ENCODE data around the gene ELOA2. TPM values are rescaled to one million over a fixed set of nuclear protein-coding genes. Genes with fewer than 3 reads are reported as not detected.

ELOA2 gene
- total RNA-seq, result not detected

- ChIA-PET POLR2A (no interaction called here), CTCF (no interaction called here)
- DNase-seq (no peak), ATAC-seq (no peak)
- peaks cover 3% of the 10 kb centered on the region for H3K27me3 Mint-ChIP-seq
- no peak within 1 kb of the TSS for H3K4me3 Mint-ChIP-seq
- intact Hi-C loops (cut with DNase I, micrococcal nuclease), result no loop called here
- peaks cover 10% of the 10 kb centered on the region for H3K9me3 Mint-ChIP-seq (ENCODE audit: low read depth)
- no peak within 1 kb of the TSS for H3K27ac Mint-ChIP-seq
- H3K36me3 Mint-ChIP-seq (ENCODE audit: low read depth), result no peaks in the 10 kb centered on the region
- H3K4me1 Mint-ChIP-seq, result no peaks in the 10 kb centered on the region
These were observed at the start of gene ELOA2 for GRCh38 chr18:47035156-47035671. Gene ELOA2 (minus strand): TSS chr18:47035621. CDS start chr18:47035264, 357 bp downstream.

- Mint-ChIP-seq H3K27me3 (no peaks in the 10 kb centered on the region), H3K9me3 (ENCODE audit: low read depth) (no peaks in the 10 kb centered on the region), H3K36me3 (ENCODE audit: low read depth) (peaks cover 1% of the 10 kb centered on the region), H3K4me3 (no peak overlapping the region), H3K4me1 (no peaks in the 10 kb centered on the region), H3K27ac (no peak overlapping the region)
- DNase-seq (no peak), ATAC-seq (no peak)
- CTCF ChIA-PET, result no interaction called here
- intact Hi-C loops (cut with DNase I, micrococcal nuclease), result no loop called here
- POLR2A ChIA-PET, result no interaction called here
These were observed 46.2 kb upstream of the ELOA2 start for GRCh38 chr18:47081578-47081977.

- Mint-ChIP-seq H3K4me1 (no peaks in the 10 kb centered on the region), H3K27me3 (no peaks in the 10 kb centered on the region), H3K27ac (no peak overlapping the region), H3K4me3 (no peak overlapping the region), H3K36me3 (ENCODE audit: low read depth) (no peaks in the 10 kb centered on the region), H3K9me3 (ENCODE audit: low read depth) (no peaks in the 10 kb centered on the region)
- no peak for DNase-seq
- intact Hi-C loops (cut with DNase I, micrococcal nuclease), result no loop called here
- ChIA-PET POLR2A (no interaction called here), CTCF (no interaction called here)
- ATAC-seq, result no peak
These were observed 45.5 kb upstream of the ELOA2 start for GRCh38 chr18:47080872-47081271.

GRCh38 chr18:47077111-47077510, 41.7 kb upstream of the ELOA2 start:
- intact Hi-C loops (cut with DNase I, micrococcal nuclease), result no loop called here
- ATAC-seq, result no peak
- H3K36me3 Mint-ChIP-seq (ENCODE audit: low read depth), result no peaks in the 10 kb centered on the region
- H3K27ac Mint-ChIP-seq, result no peak overlapping the region
- POLR2A ChIA-PET, result no interaction called here
- H3K27me3 Mint-ChIP-seq, result no peaks in the 10 kb centered on the region
- no peaks in the 10 kb centered on the region for H3K9me3 Mint-ChIP-seq (ENCODE audit: low read depth)
- no peak for DNase-seq
- H3K4me3 Mint-ChIP-seq, result no peak overlapping the region
- CTCF ChIA-PET, result no interaction called here
- H3K4me1 Mint-ChIP-seq, result no peaks in the 10 kb centered on the region

GRCh38 chr18:47075098-47075883, 39.9 kb upstream of the ELOA2 start:
- Mint-ChIP-seq H3K27ac (no peak overlapping the region), H3K4me1 (no peaks in the 10 kb centered on the region), H3K9me3 (ENCODE audit: low read depth) (no peaks in the 10 kb centered on the region), H3K4me3 (no peak overlapping the region), H3K27me3 (no peaks in the 10 kb centered on the region), H3K36me3 (ENCODE audit: low read depth) (no peaks in the 10 kb centered on the region)
- DNase-seq, result no peak
- intact Hi-C loops (cut with DNase I, micrococcal nuclease), result no loop called here
- ChIA-PET CTCF (interaction anchor here (2.0 kb wide), 1 partner anchor 22 kb away, joined by 5 read pairs; no protein-coding TSS in a partner anchor), POLR2A (no interaction called here)
- no peak for ATAC-seq

GRCh38 chr18:47067648-47068047, 32.2 kb upstream of the ELOA2 start:
- no peak for ATAC-seq
- Mint-ChIP-seq H3K27ac (no peak overlapping the region), H3K36me3 (ENCODE audit: low read depth) (no peaks in the 10 kb centered on the region), H3K27me3 (no peaks in the 10 kb centered on the region), H3K4me3 (no peak overlapping the region), H3K4me1 (no peaks in the 10 kb centered on the region), H3K9me3 (ENCODE audit: low read depth) (no peaks in the 10 kb centered on the region)
- intact Hi-C loops (cut with DNase I, micrococcal nuclease), result no loop called here
- ChIA-PET CTCF (no interaction called here), POLR2A (no interaction called here)
- DNase-seq, result no peak

DNA sequence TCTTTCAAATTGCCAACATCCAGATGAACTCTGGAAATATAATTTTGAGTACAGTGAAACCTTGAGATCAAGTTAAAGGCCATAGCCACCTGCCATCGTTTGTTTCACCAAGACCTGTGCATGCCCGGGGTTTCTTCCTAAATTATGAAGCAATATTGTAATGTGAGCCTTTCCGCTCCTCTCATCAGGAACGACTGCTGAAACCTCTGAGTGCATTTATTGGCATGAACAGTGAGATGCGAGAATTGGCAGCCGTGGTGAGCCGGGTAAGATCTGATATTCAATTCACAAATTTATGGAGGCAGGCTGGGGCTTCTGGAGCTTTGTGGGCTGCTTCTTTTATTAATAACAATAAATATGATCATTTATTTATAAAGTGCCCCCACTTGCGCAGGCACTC, 27.7 kb upstream of the ELOA2 start:
- no peaks in the 10 kb centered on the region for H3K36me3 Mint-ChIP-seq (ENCODE audit: low read depth)
- ATAC-seq (no peak), DNase-seq (no peak)
- intact Hi-C loops (cut with DNase I, micrococcal nuclease), result no loop called here
- POLR2A ChIA-PET, result no interaction called here
- H3K27ac Mint-ChIP-seq, result no peak overlapping the region
- H3K4me1 Mint-ChIP-seq, result no peaks in the 10 kb centered on the region
- CTCF ChIA-PET, result no interaction called here
- no peaks in the 10 kb centered on the region for H3K27me3 Mint-ChIP-seq
- no peaks in the 10 kb centered on the region for H3K9me3 Mint-ChIP-seq (ENCODE audit: low read depth)
- no peak overlapping the region for H3K4me3 Mint-ChIP-seq

GRCh38 chr18:47062471-47062870, 27.1 kb upstream of the ELOA2 start:
- H3K27me3 Mint-ChIP-seq, result no peaks in the 10 kb centered on the region
- H3K9me3 Mint-ChIP-seq (ENCODE audit: low read depth), result no peaks in the 10 kb centered on the region
- intact Hi-C loops (cut with DNase I, micrococcal nuclease), result no loop called here
- H3K36me3 Mint-ChIP-seq (ENCODE audit: low read depth), result no peaks in the 10 kb centered on the region
- DNase-seq (no peak), ATAC-seq (no peak)
- CTCF ChIA-PET, result interaction anchor here (0.6 kb wide), 2 partner anchors 291 to 1427 kb away, joined by 3 read pairs; no protein-coding TSS in a partner anchor
- H3K4me1 Mint-ChIP-seq, result no peaks in the 10 kb centered on the region
- POLR2A ChIA-PET, result no interaction called here
- H3K4me3 Mint-ChIP-seq, result no peak overlapping the region
- no peak overlapping the region for H3K27ac Mint-ChIP-seq

GRCh38 chr18:47054369-47054768, 18.9 kb upstream of the ELOA2 start:
- Mint-ChIP-seq H3K36me3 (ENCODE audit: low read depth) (no peaks in the 10 kb centered on the region), H3K27ac (no peak overlapping the region), H3K4me1 (no peaks in the 10 kb centered on the region), H3K4me3 (no peak overlapping the region), H3K9me3 (ENCODE audit: low read depth) (no peaks in the 10 kb centered on the region), H3K27me3 (peaks cover 3% of the 10 kb centered on the region)
- POLR2A ChIA-PET, result interaction anchor here (0.7 kb wide), 1 partner anchor 443 kb away, joined by 3 read pairs; no protein-coding TSS in a partner anchor
- intact Hi-C loops (cut with DNase I, micrococcal nuclease), result no loop called here
- CTCF ChIA-PET, result interaction anchor here (0.9 to 1.4 kb wide), 2 partner anchors 21 to 695 kb away, joined by 4 to 5 read pairs; no protein-coding TSS in a partner anchor
- ATAC-seq, result no peak
- DNase-seq, result no peak

- POLR2A ChIA-PET, result no interaction called here
- no peaks in the 10 kb centered on the region for H3K4me1 Mint-ChIP-seq
- no peaks in the 10 kb centered on the region for H3K9me3 Mint-ChIP-seq (ENCODE audit: low read depth)
- CTCF ChIA-PET, result interaction anchor here (1.0 to 1.6 kb wide), 5 partner anchors 14 to 164 kb away, joined by 3 to 7 read pairs (median 4); no protein-coding TSS in a partner anchor
- DNase-seq (peak; percentile 10), ATAC-seq (peak; percentile 47)
- peaks cover 3% of the 10 kb centered on the region for H3K27me3 Mint-ChIP-seq
- H3K36me3 Mint-ChIP-seq (ENCODE audit: low read depth), result no peaks in the 10 kb centered on the region
- intact Hi-C loops (cut with DNase I, micrococcal nuclease), result loop anchor here (1.0 to 2.0 kb wide), 3 partner anchors 154 to 699 kb away; no protein-coding TSS in a partner anchor
- H3K27ac Mint-ChIP-seq, result no peak overlapping the region
- no peak overlapping the region for H3K4me3 Mint-ChIP-seq
These were observed 15.0 kb upstream of the ELOA2 start for GRCh38 chr18:47050468-47050867.

DNA sequence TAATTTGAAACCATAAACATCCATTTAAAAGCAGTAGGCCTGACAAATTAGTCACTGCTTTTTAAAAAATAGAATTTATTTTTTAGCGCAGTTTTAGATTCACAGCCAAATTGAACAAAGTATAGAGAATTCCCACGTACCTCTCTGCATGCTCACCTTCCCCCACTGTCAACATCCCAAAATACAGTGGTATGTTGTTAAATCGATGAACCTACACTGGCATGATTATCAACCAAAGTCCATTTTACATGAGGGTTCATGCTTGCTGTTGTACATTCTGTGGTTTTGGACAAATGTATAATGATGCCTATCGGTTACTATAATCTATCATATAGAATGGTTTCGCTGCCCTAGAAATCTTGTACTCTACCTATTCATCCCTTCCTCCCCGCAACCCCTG, 5.6 kb upstream of the ELOA2 start:
- no peak overlapping the region for H3K4me3 Mint-ChIP-seq
- ATAC-seq (no peak), DNase-seq (no peak)
- no peak overlapping the region for H3K27ac Mint-ChIP-seq
- H3K27me3 Mint-ChIP-seq, result peaks cover 3% of the 10 kb centered on the region
- ChIA-PET CTCF (no interaction called here), POLR2A (no interaction called here)
- H3K9me3 Mint-ChIP-seq (ENCODE audit: low read depth), result no peaks in the 10 kb centered on the region
- H3K4me1 Mint-ChIP-seq, result no peaks in the 10 kb centered on the region
- H3K36me3 Mint-ChIP-seq (ENCODE audit: low read depth), result no peaks in the 10 kb centered on the region
- intact Hi-C loops (cut with DNase I, micrococcal nuclease), result no loop called here

DNA sequence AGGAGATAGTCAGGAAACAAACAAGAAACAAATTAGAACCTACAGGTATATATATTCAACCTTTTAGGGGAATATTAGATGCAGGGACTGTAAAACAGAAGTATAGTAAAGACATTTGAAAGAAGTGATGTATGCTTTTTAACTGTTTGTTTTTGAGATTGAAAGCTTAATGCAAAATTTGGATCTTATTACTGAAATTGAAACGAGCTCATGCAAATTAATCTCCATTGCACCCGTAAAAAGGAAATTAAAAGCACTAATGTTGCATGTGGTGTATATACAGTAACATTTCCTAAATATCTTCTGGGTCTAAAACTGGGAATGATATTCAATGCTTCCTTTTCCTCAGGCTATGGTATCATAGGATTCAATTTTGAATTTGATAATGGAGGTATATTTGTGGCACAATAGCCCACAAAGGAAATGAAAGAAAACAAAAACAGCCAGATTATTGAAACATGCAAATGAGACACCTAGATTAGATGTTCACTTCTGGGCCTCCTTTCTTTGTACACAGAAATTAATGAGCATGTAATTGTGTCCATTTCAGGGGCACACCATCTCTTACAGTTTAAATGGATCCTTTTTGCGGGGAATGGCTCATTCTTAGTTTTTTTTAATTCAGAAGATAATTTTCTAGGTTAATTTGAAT, 1.6 kb upstream of the ELOA2 start:
- no peaks in the 10 kb centered on the region for H3K4me1 Mint-ChIP-seq
- H3K27ac Mint-ChIP-seq, result no peak overlapping the region
- ChIA-PET CTCF (interaction anchor here (1.6 kb wide), 1 partner anchor 14 kb away, joined by 4 read pairs; no protein-coding TSS in a partner anchor), POLR2A (no interaction called here)
- peaks cover 3% of the 10 kb centered on the region for H3K27me3 Mint-ChIP-seq
- no peaks in the 10 kb centered on the region for H3K36me3 Mint-ChIP-seq (ENCODE audit: low read depth)
- peaks cover 5% of the 10 kb centered on the region for H3K9me3 Mint-ChIP-seq (ENCODE audit: low read depth)
- ATAC-seq, result no peak
- intact Hi-C loops (cut with DNase I, micrococcal nuclease), result no loop called here
- H3K4me3 Mint-ChIP-seq, result no peak overlapping the region
- no peak for DNase-seq

Data from activated CD4-positive, alpha-beta T cell treated with anti-CD3 and anti-CD28 coated beads for 36 hours (primary cell).